Epithelial cell of proximal tubule (primary cell): ENCODE results near the gene TAF13. TPM values are rescaled to one million over a fixed set of nuclear protein-coding genes. Genes with fewer than 3 reads are reported as not detected.

Experiments
- DNase-seq: peaks from one replicate; pipeline ENCODE4 v3.0.0-alpha.2; 2011; ENCODE audit warnings: low read depth
- H3K4me3 ChIP-seq: 2 replicates; pipeline ENCODE4 v1.5.1; 2011; ENCODE audit warnings: low read depth, mild to moderate bottlenecking, low read length
- CTCF ChIP-seq: conservative IDR thresholded peaks from 2 replicates; pipeline ENCODE4 v1.5.1; 2012; ENCODE audit warnings: low read depth, mild to moderate bottlenecking, low read length
- total RNA-seq: library from RNA; depleted of rRNA; stranded (reverse); fragments of >200 nt; gene quantifications from 2 replicates; pipeline ENCODE4 v1.2.3, GENCODE V29; 2015

TAF13 gene
- total RNA-seq, 1 donor from 2014 or later: 44.5 TPM

- H3K4me3 ChIP-seq: no peak within 1 kb of the TSS
- no peak for DNase-seq
- no peak for TF ChIP-seq CTCF
Measured at GRCh38 chr1:109113590-109114341, 38.0 kb upstream of the TAF13 start, which contains the start of gene ELAPOR1. Gene ELAPOR1, plus strand, starts transcription at chr1:109114115. Its CDS starts 69 bp downstream, at chr1:109114184.

GRCh38 chr1:109112652-109113285 is 37.0 kb upstream of the TAF13 start:
- peak overlapping the region; percentile 35 for H3K4me3 ChIP-seq
- no peak for DNase-seq

GRCh38 chr1:109112056-109112651 is 36.4 kb upstream of the TAF13 start:
- DNase-seq: no peak
- TF ChIP-seq CTCF: peak; percentile 58
- H3K4me3 ChIP-seq: peak overlapping the region; percentile 35

More at GRCh38 chr1:109112652-109113285, 37.0 kb upstream of the TAF13 start:
- peak; percentile 98 for TF ChIP-seq CTCF

DNA sequence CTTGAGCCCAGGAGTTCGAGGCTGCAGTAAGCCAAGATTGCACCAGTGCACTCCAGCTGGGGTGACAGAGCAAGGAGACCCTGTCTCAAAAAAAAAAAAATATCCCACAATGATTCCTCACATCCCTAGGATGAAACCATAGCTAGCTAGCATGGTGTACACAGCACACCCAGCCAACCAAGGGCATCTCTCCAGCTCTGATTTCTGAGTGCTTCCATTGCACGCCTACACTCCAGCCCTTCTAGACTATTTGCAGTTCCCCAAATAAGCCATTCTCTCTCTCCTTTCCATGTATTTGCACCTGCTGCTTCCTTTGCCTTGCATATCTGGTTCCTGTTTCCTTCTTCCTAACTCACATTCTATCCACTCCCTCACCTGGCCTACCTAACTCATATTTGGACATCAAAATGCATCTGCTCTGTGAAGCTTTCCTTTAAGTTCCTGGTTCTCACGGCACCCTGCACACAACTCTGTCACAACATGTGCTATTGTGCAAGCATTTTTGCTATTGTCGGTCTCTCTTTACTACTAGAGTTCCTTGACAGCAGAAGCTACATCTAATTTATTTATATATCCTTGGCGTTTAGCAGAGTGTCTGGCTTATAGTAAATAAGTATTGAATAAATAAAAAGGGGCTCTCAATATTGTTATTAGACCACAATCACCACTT is 35.7 kb upstream of the TAF13 start:
- DNase-seq: no peak
- no peak overlapping the region for H3K4me3 ChIP-seq
- TF ChIP-seq CTCF: no peak

- DNase-seq: no peak
- TF ChIP-seq CTCF: no peak
Measured at GRCh38 chr1:109109906-109110305, 34.1 kb upstream of the TAF13 start.

GRCh38 chr1:109107785-109108184 is 32.0 kb upstream of the TAF13 start:
- H3K4me3 ChIP-seq: no peak overlapping the region
- no peak for TF ChIP-seq CTCF
- no peak for DNase-seq

More at GRCh38 chr1:109109906-109110305, 34.1 kb upstream of the TAF13 start:
- no peak overlapping the region for H3K4me3 ChIP-seq
